Smooth muscle cell (in vitro differentiated cells): ENCODE results near the gene LETM1. TPM values are rescaled to one million over a fixed set of nuclear protein-coding genes. Genes with fewer than 3 reads are reported as not detected.

Experiments used
- DNase-seq: peaks from one replicate; lab custom pipeline; 2025; ENCODE audit not compliant: unreplicated experiment; lab: John Stamatoyannopoulos, UW
- H2AFZ ChIP-seq: fragments of 200-600 bp; sonication (generic); 2 replicates; pipeline ENCODE4 v1.6.0; 2016; ENCODE audit warnings: antibody characterized with exemption, low read depth, mild to moderate bottlenecking
- H3F3A ChIP-seq: fragments of 200-600 bp; sonication (generic); 2 replicates; pipeline ENCODE4 v1.6.0; 2017; ENCODE audit warnings: antibody characterized with exemption, low read depth
- H3K27ac ChIP-seq: fragments of 200-600 bp; sonication (generic); 2 replicates; pipeline ENCODE4 v1.5.1; 2016; ENCODE audit warnings: low read depth, mild to moderate bottlenecking
- H3K27me3 ChIP-seq: fragments of 200-600 bp; sonication (generic); 2 replicates; pipeline ENCODE4 v1.6.1; 2016; ENCODE audit warnings: low read depth, mild to moderate bottlenecking
- H3K36me3 ChIP-seq: fragments of 200-600 bp; sonication (generic); 2 replicates; pipeline ENCODE4 v1.5.1; 2016; ENCODE audit warnings: low read depth
- H3K4me1 ChIP-seq: fragments of 200-600 bp; sonication (generic); 2 replicates; pipeline ENCODE4 v1.5.1; 2016; ENCODE audit warnings: low read depth
- H3K4me2 ChIP-seq: fragments of 200-600 bp; sonication (generic); 2 replicates; pipeline ENCODE4 v1.6.0; 2016; ENCODE audit warnings: mild to moderate bottlenecking
- H3K4me3 ChIP-seq: fragments of 200-600 bp; sonication (generic); 2 replicates; pipeline ENCODE4 v1.5.1; 2016; ENCODE audit warnings: mild to moderate bottlenecking
- H3K79me2 ChIP-seq: fragments of 200-600 bp; sonication (generic); 2 replicates; pipeline ENCODE4 v1.6.0; 2016; ENCODE audit warnings: low read depth, mild to moderate bottlenecking
- H3K9ac ChIP-seq: fragments of 200-600 bp; sonication (generic); 2 replicates; pipeline ENCODE4 v1.6.0; 2016; ENCODE audit warnings: low read depth
- H3K9me3 ChIP-seq: fragments of 200-600 bp; sonication (generic); replicated peaks from 2 replicates; pipeline ENCODE4 v1.5.1; 2016; ENCODE audit warnings: low read depth
- H4K20me1 ChIP-seq: fragments of 200-600 bp; sonication (generic); 2 replicates; pipeline ENCODE4 v1.6.0; 2016; ENCODE audit warnings: low read depth
- WGBS: methylation state at CpG from one replicate; pipeline ENCODE4 v1.1.7; 2016; ENCODE audit warnings: low lambda C conversion rate; 5-methylcytosine and 5-hydroxymethylcytosine counted together
- polyA plus RNA-seq: library from polyadenylated mRNA; unstranded; fragments of >200 nt; fragmentation: Nextera tagmentation; extraction: Ambion mirVana; gene quantifications from 2 replicates; pipeline ENCODE4 v1.2.1, GENCODE V29; 2016
- total RNA-seq: library from RNA; depleted of rRNA; stranded (reverse); fragments of >200 nt; gene quantifications from 2 replicates; pipeline ENCODE4 v1.2.3, GENCODE V29; 2014
- TF ChIP-seq, protein P1 (sequence below): fragments of 200-600 bp; sonication (generic); IDR thresholded peaks from 2 replicates; pipeline ENCODE4 v1.5.1; 2017; ENCODE audit warnings: borderline replicate concordance, mild to moderate bottlenecking, antibody characterized with exemption; ENCODE audit not compliant: insufficient read depth, poor library complexity, severe bottlenecking

LETM1 gene
- total and polyA plus RNA-seq, 2 experiments from 2014 or later, result 15.3 to 17.1 TPM

DNA sequence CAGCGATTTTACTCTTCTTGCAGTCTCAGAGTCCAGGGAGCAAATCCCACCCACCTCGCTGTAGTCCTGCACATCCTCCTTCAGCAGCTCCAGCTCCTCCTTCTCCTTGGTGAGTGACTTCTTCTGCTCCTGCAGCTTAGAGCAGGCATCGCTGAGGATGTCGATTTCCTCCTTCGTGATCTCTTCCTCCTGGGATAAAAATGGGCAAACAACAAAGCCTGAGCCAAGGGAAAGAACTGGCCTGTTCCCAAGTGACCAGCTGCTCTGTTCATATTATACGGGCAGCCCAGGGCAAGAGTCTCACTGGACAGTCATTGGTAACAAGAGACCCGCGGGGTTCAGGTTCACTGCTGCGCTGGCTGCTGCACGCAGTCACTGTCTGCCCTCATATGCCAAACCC is 36.7 kb downstream of the LETM1 start:
- DNase-seq, result no peak
- Histone ChIP-seq H3K4me3 (no peak overlapping the region), H4K20me1 (no peaks in the 10 kb centered on the region), H3K79me2 (no peaks in the 10 kb centered on the region), H3K9ac (no peak overlapping the region), H2AFZ (no peak overlapping the region), H3K4me1 (no peaks in the 10 kb centered on the region), H3K27ac (no peak overlapping the region), H3K27me3 (no peaks in the 10 kb centered on the region), H3F3A (no peaks in the 10 kb centered on the region), H3K4me2 (no peak overlapping the region), H3K9me3 (no peaks in the 10 kb centered on the region), H3K36me3 (peaks cover 8% of the 10 kb centered on the region)
- TF ChIP-seq, protein P1, sequence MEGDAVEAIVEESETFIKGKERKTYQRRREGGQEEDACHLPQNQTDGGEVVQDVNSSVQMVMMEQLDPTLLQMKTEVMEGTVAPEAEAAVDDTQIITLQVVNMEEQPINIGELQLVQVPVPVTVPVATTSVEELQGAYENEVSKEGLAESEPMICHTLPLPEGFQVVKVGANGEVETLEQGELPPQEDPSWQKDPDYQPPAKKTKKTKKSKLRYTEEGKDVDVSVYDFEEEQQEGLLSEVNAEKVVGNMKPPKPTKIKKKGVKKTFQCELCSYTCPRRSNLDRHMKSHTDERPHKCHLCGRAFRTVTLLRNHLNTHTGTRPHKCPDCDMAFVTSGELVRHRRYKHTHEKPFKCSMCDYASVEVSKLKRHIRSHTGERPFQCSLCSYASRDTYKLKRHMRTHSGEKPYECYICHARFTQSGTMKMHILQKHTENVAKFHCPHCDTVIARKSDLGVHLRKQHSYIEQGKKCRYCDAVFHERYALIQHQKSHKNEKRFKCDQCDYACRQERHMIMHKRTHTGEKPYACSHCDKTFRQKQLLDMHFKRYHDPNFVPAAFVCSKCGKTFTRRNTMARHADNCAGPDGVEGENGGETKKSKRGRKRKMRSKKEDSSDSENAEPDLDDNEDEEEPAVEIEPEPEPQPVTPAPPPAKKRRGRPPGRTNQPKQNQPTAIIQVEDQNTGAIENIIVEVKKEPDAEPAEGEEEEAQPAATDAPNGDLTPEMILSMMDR, result no peak
- WGBS, result 98% methylated on average over 10 of the region's 10 CpGs

GRCh38 chr4:1815997-1816860 is 39.7 kb downstream of the LETM1 start:
- H2AFZ ChIP-seq, result no peak overlapping the region
- no peaks in the 10 kb centered on the region for H4K20me1 ChIP-seq
- no peak overlapping the region for H3K4me3 ChIP-seq
- no peak overlapping the region for H3K27ac ChIP-seq
- TF ChIP-seq, protein P1, result no peak
- no peaks in the 10 kb centered on the region for H3K9me3 ChIP-seq
- H3K4me2 ChIP-seq, result no peak overlapping the region
- H3K79me2 ChIP-seq, result no peaks in the 10 kb centered on the region
- peaks cover 8% of the 10 kb centered on the region for H3K36me3 ChIP-seq
- WGBS, result 91% methylated on average over 25 of the region's 25 CpGs
- no peaks in the 10 kb centered on the region for H3K27me3 ChIP-seq
- no peak overlapping the region for H3K9ac ChIP-seq
- no peak for DNase-seq
- H3K4me1 ChIP-seq, result no peaks in the 10 kb centered on the region
- H3F3A ChIP-seq, result no peaks in the 10 kb centered on the region

- no peaks in the 10 kb centered on the region for H3K4me1 ChIP-seq
- TF ChIP-seq, protein P1, result no peak
- DNase-seq, result no peak
- H4K20me1 ChIP-seq, result no peaks in the 10 kb centered on the region
- H3K27ac ChIP-seq, result no peak overlapping the region
- WGBS, result 97% methylated on average over 33 of the region's 34 CpGs
- H3K36me3 ChIP-seq, result peaks cover 6% of the 10 kb centered on the region
- no peak overlapping the region for H3K9ac ChIP-seq
- no peak overlapping the region for H3K4me2 ChIP-seq
- no peaks in the 10 kb centered on the region for H3K27me3 ChIP-seq
- H3K4me3 ChIP-seq, result no peak overlapping the region
- H2AFZ ChIP-seq, result no peak overlapping the region
- no peaks in the 10 kb centered on the region for H3K79me2 ChIP-seq
- no peaks in the 10 kb centered on the region for H3K9me3 ChIP-seq
- no peaks in the 10 kb centered on the region for H3F3A ChIP-seq
Measured at GRCh38 chr4:1815096-1815996, 40.6 kb downstream of the LETM1 start.
